Gastroesophageal sphincter (tissue), 3 donors: ENCODE data around the gene VSTM2B.

Experiments
- CTCF ChIP-seq, 4 experiments: fragments of 200-600 bp in 2 of 4; fragments of 450-650 bp in 2 of 4; sonication (generic) in 1 of 4; IDR thresholded peaks; one replicate each; pipeline ENCODE4 v1.5.1; 2017 to 2019; ENCODE audit warnings: antibody characterized with exemption in 4 of 4, mild to moderate bottlenecking in 2 of 4, moderate library complexity in 2 of 4
- POLR2A ChIP-seq, 2 donors: fragments of 450-650 bp; IDR thresholded peaks; one replicate each; pipeline ENCODE4 v1.6.1; 2017; ENCODE audit warnings: antibody characterized with exemption in 2 of 2, mild to moderate bottlenecking in 2 of 2, moderate library complexity in 1 of 2

- TF ChIP-seq CTCF (IDR thresholded peaks at IDR 0.05) (no peak), POLR2A (IDR thresholded peaks at IDR 0.05) (no peak)
These were observed 29.8 kb upstream of the VSTM2B start for GRCh38 chr19:29495901-29496441.
